PC-3 (cell line): ENCODE results near the gene HOXC9. TPM values are rescaled to one million over a fixed set of nuclear protein-coding genes. Genes with fewer than 3 reads are reported as not detected.
A peak's percentile ranks its signal among the peaks of the same experiment; 100 is the strongest.

Experiments used
- ATAC-seq: fragments of 200-7000 bp; cut with Tn5 transposase; 2 replicates; pipeline ENCODE4 v1.9.1; 2020; ENCODE audit warnings: mild to moderate bottlenecking, moderate library complexity
- BruUV-seq: library from RNA; stranded (reverse); fragments of 400-500 nt; replicated peaks from 2 replicates; lab custom pipeline; 2021; lab: Mats Ljungman, UMichigan
- CTCF ChIA-PET: fragments of 300-600 bp; sonication (Branson Sonifier 250); formaldehyde crosslinking; loops from one replicate; lab custom pipeline; 2022; ENCODE audit warnings: antibody characterized with exemption; lab: Charles Lee
- POLR2A ChIA-PET: fragments of 300-600 bp; sonication (Branson Sonifier 250); formaldehyde crosslinking; loops from one replicate; lab custom pipeline; 2022; ENCODE audit warnings: antibody characterized with exemption; ENCODE audit not compliant: unreplicated experiment; lab: Charles Lee
- DNase-seq: peaks from one replicate; pipeline ENCODE4 v3.0.0-alpha.2; 2015
- H2AFZ ChIP-seq: fragments of 300-600 bp; sonication (generic); 2 replicates; pipeline ENCODE4 v1.6.0; 2016; ENCODE audit warnings: antibody characterized with exemption, low read length
- H3F3A ChIP-seq: fragments of 300-600 bp; sonication (generic); one replicate; pipeline ENCODE4 v1.6.0; 2017; ENCODE audit warnings: antibody characterized with exemption, low read length, control low read depth, mild to moderate bottlenecking; ENCODE audit not compliant: unreplicated experiment
- H3K27ac ChIP-seq: fragments of 300-600 bp; sonication (generic); 2 replicates; pipeline ENCODE4 v1.5.1; 2016; ENCODE audit warnings: mild to moderate bottlenecking, low read length
- H3K27me3 ChIP-seq: fragments of 300-600 bp; sonication (generic); 2 replicates; pipeline ENCODE4 v1.6.1; 2016; ENCODE audit warnings: low read length, mixed read lengths
- H3K36me3 ChIP-seq: fragments of 300-600 bp; sonication (generic); 2 replicates; pipeline ENCODE4 v1.6.1; 2016; ENCODE audit warnings: low read depth, mixed run types, low read length, mixed read lengths
- H3K4me1 ChIP-seq: fragments of 300-600 bp; sonication (generic); 2 replicates; pipeline ENCODE4 v1.5.1; 2016; ENCODE audit warnings: low read length; ENCODE audit not compliant: insufficient read depth
- H3K4me2 ChIP-seq: fragments of 300-600 bp; sonication (generic); 2 replicates; pipeline ENCODE4 v1.6.0; 2016; ENCODE audit warnings: low read length
- H3K4me3 ChIP-seq: fragments of 300-600 bp; sonication (generic); 2 replicates; pipeline ENCODE4 v1.5.1; 2016; ENCODE audit warnings: mild to moderate bottlenecking, low read length, mixed read lengths
- H3K79me2 ChIP-seq: fragments of 300-600 bp; sonication (generic); 2 replicates; pipeline ENCODE4 v1.6.1; 2017; ENCODE audit warnings: low read length, mixed read lengths
- H3K9ac ChIP-seq: fragments of 300-600 bp; sonication (generic); 2 replicates; pipeline ENCODE4 v1.6.0; 2016; ENCODE audit warnings: mild to moderate bottlenecking, low read length
- H3K9me2 ChIP-seq: fragments of 300-600 bp; sonication (generic); replicated peaks from 2 replicates; pipeline ENCODE4 v1.6.1; 2016; ENCODE audit warnings: mixed run types, low read length, mixed read lengths
- H3K9me3 ChIP-seq: fragments of 300-600 bp; sonication (generic); 2 replicates; pipeline ENCODE4 v1.6.1; 2016; ENCODE audit warnings: low read length, mixed read lengths
- H4K20me1 ChIP-seq: fragments of 300-600 bp; sonication (generic); 2 replicates; pipeline ENCODE4 v1.6.1; 2016; ENCODE audit warnings: low read length, mixed read lengths
- EZH2 ChIP-seq: fragments of 300-600 bp; sonication (generic); IDR thresholded peaks from one replicate; pipeline ENCODE4 v1.6.1; 2017; ENCODE audit warnings: antibody characterized with exemption, mild to moderate bottlenecking, low read length; ENCODE audit not compliant: unreplicated experiment
- EZH2phosphoT487 ChIP-seq: fragments of 300-600 bp; sonication (generic); IDR thresholded peaks from 2 replicates; pipeline ENCODE4 v1.6.1; 2018; ENCODE audit warnings: mild to moderate bottlenecking, antibody characterized with exemption, low read length, borderline replicate concordance
- intact Hi-C: fragments of 100-400 bp; cut with micrococcal nuclease; formaldehyde crosslinking; loops from 2 replicates; pipeline ENCODE4 v1.9.0; 2023
- total RNA-seq: library from RNA; depleted of rRNA; stranded (reverse); fragments of >200 nt; gene quantifications from 2 replicates; pipeline ENCODE4 v1.2.3, GENCODE V29; 2014
- TF ChIP-seq, protein P1 (sequence below): fragments of 300-600 bp; sonication (generic); conservative IDR thresholded peaks from 2 replicates; pipeline ENCODE4 v1.5.1; 2017; ENCODE audit warnings: antibody characterized with exemption, low read depth, mild to moderate bottlenecking, low read length

HOXC9 gene
- total RNA-seq, 1 experiment from 2014 or later: 1.5 TPM

GRCh38 chr12:53986686-53987483, 13.1 kb upstream of the HOXC9 start:
- Histone ChIP-seq H3K79me2 (peaks cover 15% of the 10 kb centered on the region), H3F3A (no peaks in the 10 kb centered on the region), H3K4me3 (no peak overlapping the region), H3K4me1 (peaks cover 44% of the 10 kb centered on the region), H3K4me2 (0 out of 2 replicates have a peak overlapping the region, but pooled peaks have one; percentile 78), H3K9me2 (no peaks in the 10 kb centered on the region), H3K9ac (no peak overlapping the region), H4K20me1 (no peaks in the 10 kb centered on the region), H3K27ac (no peak overlapping the region), H3K36me3 (no peaks in the 10 kb centered on the region), H3K9me3 (no peaks in the 10 kb centered on the region), H2AFZ (no peak overlapping the region), H3K27me3 (no peaks in the 10 kb centered on the region)
- POLR2A ChIA-PET: no interaction called here
- ATAC-seq: no peak
- intact Hi-C loops: loop anchor here (5.0 kb wide), 1 partner anchor 45 kb away; no protein-coding TSS in a partner anchor
- no peak for TF ChIP-seq EZH2
- BruUV-seq: no TSS peak
- CTCF ChIA-PET: no interaction called here
- DNase-seq: no peak

- H3K4me1 ChIP-seq: peaks cover 47% of the 10 kb centered on the region
- CTCF ChIA-PET: interaction anchor here (0.6 to 0.7 kb wide), 2 partner anchors 226 to 297 kb away, joined by 3 to 5 read pairs; no protein-coding TSS in a partner anchor
- DNase-seq: no peak
- H3K4me3 ChIP-seq: no peak overlapping the region
- 0 out of 2 replicates have a peak overlapping the region, but pooled peaks have one; percentile 2 for H3K4me2 ChIP-seq
- H4K20me1 ChIP-seq: no peaks in the 10 kb centered on the region
- no peaks in the 10 kb centered on the region for H3K9me3 ChIP-seq
- no peak overlapping the region for H2AFZ ChIP-seq
- no TSS peak for BruUV-seq
- H3F3A ChIP-seq: no peaks in the 10 kb centered on the region
- no peak for ATAC-seq
- intact Hi-C loops: loop anchor here (5.0 kb wide), 1 partner anchor 46 kb away; no protein-coding TSS in a partner anchor
- H3K9ac ChIP-seq: no peak overlapping the region
- POLR2A ChIA-PET: no interaction called here
- no peak for TF ChIP-seq EZH2phosphoT487
- TF ChIP-seq, protein P1, sequence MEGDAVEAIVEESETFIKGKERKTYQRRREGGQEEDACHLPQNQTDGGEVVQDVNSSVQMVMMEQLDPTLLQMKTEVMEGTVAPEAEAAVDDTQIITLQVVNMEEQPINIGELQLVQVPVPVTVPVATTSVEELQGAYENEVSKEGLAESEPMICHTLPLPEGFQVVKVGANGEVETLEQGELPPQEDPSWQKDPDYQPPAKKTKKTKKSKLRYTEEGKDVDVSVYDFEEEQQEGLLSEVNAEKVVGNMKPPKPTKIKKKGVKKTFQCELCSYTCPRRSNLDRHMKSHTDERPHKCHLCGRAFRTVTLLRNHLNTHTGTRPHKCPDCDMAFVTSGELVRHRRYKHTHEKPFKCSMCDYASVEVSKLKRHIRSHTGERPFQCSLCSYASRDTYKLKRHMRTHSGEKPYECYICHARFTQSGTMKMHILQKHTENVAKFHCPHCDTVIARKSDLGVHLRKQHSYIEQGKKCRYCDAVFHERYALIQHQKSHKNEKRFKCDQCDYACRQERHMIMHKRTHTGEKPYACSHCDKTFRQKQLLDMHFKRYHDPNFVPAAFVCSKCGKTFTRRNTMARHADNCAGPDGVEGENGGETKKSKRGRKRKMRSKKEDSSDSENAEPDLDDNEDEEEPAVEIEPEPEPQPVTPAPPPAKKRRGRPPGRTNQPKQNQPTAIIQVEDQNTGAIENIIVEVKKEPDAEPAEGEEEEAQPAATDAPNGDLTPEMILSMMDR: no peak
- TF ChIP-seq EZH2: no peak
- H3K27ac ChIP-seq: no peak overlapping the region
- H3K79me2 ChIP-seq: peaks cover 24% of the 10 kb centered on the region
- H3K9me2 ChIP-seq: no peaks in the 10 kb centered on the region
- no peaks in the 10 kb centered on the region for H3K36me3 ChIP-seq
- no peaks in the 10 kb centered on the region for H3K27me3 ChIP-seq
Observed at GRCh38 chr12:53987787-53988230, 12.2 kb upstream of the HOXC9 start.

GRCh38 chr12:53988541-53989226, 11.3 kb upstream of the HOXC9 start:
- ATAC-seq (peak; percentile 1; the same call in 1 of the 2 replicates), DNase-seq (no peak)
- POLR2A ChIA-PET: no interaction called here
- H3K9me3 ChIP-seq: no peaks in the 10 kb centered on the region
- CTCF ChIA-PET: interaction anchor here (0.6 kb wide), 1 partner anchor 298 kb away, joined by 3 read pairs; no protein-coding TSS in a partner anchor
- BruUV-seq: no TSS peak
- H3K9ac ChIP-seq: peak overlapping the region; percentile 37; the same call in 1 of the 2 replicates
- H3K4me3 ChIP-seq: peak overlapping the region; percentile 74
- no peaks in the 10 kb centered on the region for H3F3A ChIP-seq
- H3K4me2 ChIP-seq: peak overlapping the region; percentile 96
- TF ChIP-seq EZH2phosphoT487: no peak
- TF ChIP-seq, protein P1: no peak
- TF ChIP-seq EZH2: no peak
- no peaks in the 10 kb centered on the region for H3K36me3 ChIP-seq
- intact Hi-C loops: loop anchor here (1.0 to 5.0 kb wide), 2 partner anchors 46 to 221 kb away; no protein-coding TSS in a partner anchor
- H3K79me2 ChIP-seq: peaks cover 32% of the 10 kb centered on the region
- peaks cover 47% of the 10 kb centered on the region for H3K4me1 ChIP-seq
- H3K27me3 ChIP-seq: no peaks in the 10 kb centered on the region
- no peak overlapping the region for H3K27ac ChIP-seq
- H2AFZ ChIP-seq: peak overlapping the region; percentile 92
- no peaks in the 10 kb centered on the region for H4K20me1 ChIP-seq
- no peaks in the 10 kb centered on the region for H3K9me2 ChIP-seq
